H1 (cell line): ENCODE results near the gene CEACAM6. TPM values are rescaled to one million over a fixed set of nuclear protein-coding genes. Genes with fewer than 3 reads are reported as not detected.
A peak's percentile ranks its signal among the peaks of the same experiment; 100 is the strongest.

Source experiments
- CTCF ChIA-PET: fragments of 300-600 bp; sonication (Branson Sonifier 250); formaldehyde crosslinking; loops from one replicate; lab custom pipeline; 2021; ENCODE audit not compliant: partially characterized antibody; lab: Charles Lee
- POLR2A ChIA-PET: fragments of 300-600 bp; sonication (Branson Sonifier 250); formaldehyde crosslinking; loops from one replicate; lab custom pipeline; 2021; ENCODE audit warnings: inconsistent platforms; ENCODE audit not compliant: partially characterized antibody; lab: Charles Lee
- DNase-seq, 2 experiments: peaks; one replicate each; pipeline versions ENCODE4 v3.0.0 to v3.0.0-alpha.2; 2010 to 2022; ENCODE audit warnings: low spot score in 2 of 2, low read depth in 1 of 2, mixed read lengths in 1 of 2
- FAIRE-seq: peaks from 2 replicates; lab custom pipeline; 2011; peaks lifted over from hg19 to GRCh38; lab: Jason Lieb, UNC
- H2AFZ ChIP-seq: 2 replicates; pipeline ENCODE4 v1.8.1; 2012; ENCODE audit warnings: low read length, inconsistent platforms
- H2AK5ac ChIP-seq: 2 replicates; pipeline ENCODE4 v1.6.1; 2013; ENCODE audit warnings: low read depth, low read length
- H2BK120ac ChIP-seq: replicated peaks from 2 replicates; pipeline ENCODE3; 2013; ENCODE audit warnings: low read depth, low read length, inconsistent platforms
- H2BK12ac ChIP-seq: 2 replicates; pipeline ENCODE4 v1.6.1; 2013; ENCODE audit warnings: low read depth, low read length
- H2BK15ac ChIP-seq: 2 replicates; pipeline ENCODE4 v1.6.1; 2013; ENCODE audit warnings: low read length
- H2BK20ac ChIP-seq: 2 replicates; pipeline ENCODE4 v1.6.1; 2013; ENCODE audit warnings: low read length
- H2BK5ac ChIP-seq: 2 replicates; pipeline ENCODE4 v1.6.1; 2013; ENCODE audit warnings: low read depth, low read length
- H3K14ac ChIP-seq: 2 replicates; pipeline ENCODE4 v1.6.1; 2013; ENCODE audit warnings: inconsistent platforms; ENCODE audit not compliant: insufficient read length
- H3K18ac ChIP-seq: 2 replicates; pipeline ENCODE4 v1.6.1; 2013; ENCODE audit warnings: low read length; ENCODE audit errors: extremely low read depth
- H3K23ac ChIP-seq: 2 replicates; pipeline ENCODE4 v1.6.1; 2013; ENCODE audit warnings: inconsistent platforms; ENCODE audit not compliant: insufficient read length
- H3K23me2 ChIP-seq: 2 replicates; pipeline ENCODE4 v1.6.1; 2013; ENCODE audit warnings: low read depth, low read length
- H3K27ac ChIP-seq: 2 replicates; pipeline ENCODE4 v1.6.1; 2011; ENCODE audit warnings: low read depth, low read length, inconsistent platforms
- H3K27me3 ChIP-seq, 4 experiments: replicated peaks in 1 of 4; 1 replicate in 1 of 4; 2 replicates in 3 of 4; pipeline versions ENCODE4 v1.6.1 to v1.8.1; 2011 to 2013; ENCODE audit warnings: low read length in 3 of 4, mild to moderate bottlenecking in 3 of 4, inconsistent platforms in 2 of 4, mixed read lengths in 2 of 4, moderate library complexity in 1 of 4; ENCODE audit not compliant: control insufficient read depth in 3 of 4, insufficient read depth in 3 of 4; ENCODE audit errors: extremely low read depth in 1 of 4
- H3K36me3 ChIP-seq, 4 experiments: 2 replicates each; pipeline versions ENCODE4 v1.6.1 to v1.8.1; 2011 to 2013; ENCODE audit warnings: mild to moderate bottlenecking in 4 of 4, low read length in 3 of 4, moderate library complexity in 2 of 4, control low read depth in 1 of 4, inconsistent platforms in 1 of 4; ENCODE audit not compliant: insufficient read depth in 4 of 4, control insufficient read depth in 2 of 4
- H3K4ac ChIP-seq: replicated peaks from 2 replicates; pipeline ENCODE3; 2013; ENCODE audit warnings: low read length, low read depth, mixed read lengths, inconsistent platforms; ENCODE audit not compliant: insufficient read length
- H3K4me1 ChIP-seq, 4 experiments: replicated peaks in 1 of 4; 1 replicate in 1 of 4; 2 replicates in 3 of 4; pipeline versions ENCODE4 v1.6.1 to v1.8.1; 2011 to 2013; ENCODE audit warnings: low read length in 3 of 4, inconsistent platforms in 2 of 4, mixed read lengths in 1 of 4; ENCODE audit not compliant: insufficient read depth in 4 of 4, control insufficient read depth in 3 of 4
- H3K4me2 ChIP-seq, 2 experiments: 2 replicates each; pipeline versions ENCODE4 v1.6.1 to v1.8.1; 2011 to 2013; ENCODE audit warnings: low read depth in 2 of 2, low read length in 2 of 2, control low read depth in 1 of 2, inconsistent platforms in 1 of 2, mild to moderate bottlenecking in 1 of 2; ENCODE audit not compliant: insufficient read depth in 1 of 2
- H3K4me3 ChIP-seq, 4 experiments: fragments of 200-600, 300-600 bp in 1 of 4; sonication (generic), shearing (Covaris generic), sonication (Bioruptor Twin) in 1 of 4; 2 replicates each; pipeline versions ENCODE4 v1.5.1 to v1.8.1; 2011 to 2016; ENCODE audit warnings: low read length in 4 of 4, low read depth in 3 of 4, control low read depth in 2 of 4, inconsistent platforms in 2 of 4, mild to moderate bottlenecking in 2 of 4, mixed read lengths in 1 of 4, moderate library complexity in 1 of 4; ENCODE audit not compliant: insufficient read depth in 2 of 4; ENCODE audit errors: extremely low read depth in 1 of 4
- H3K56ac ChIP-seq: replicated peaks from 2 replicates; pipeline ENCODE3; 2013; ENCODE audit warnings: low read depth, mild to moderate bottlenecking, mixed read lengths, low read length, inconsistent platforms; ENCODE audit not compliant: insufficient read length
- H3K79me1 ChIP-seq: 2 replicates; pipeline ENCODE4 v1.6.1; 2013; ENCODE audit warnings: low read depth, low read length, control low read depth
- H3K79me2 ChIP-seq, 2 experiments: 2 replicates each; pipeline versions ENCODE4 v1.6.1 to v1.8.1; 2012 to 2013; ENCODE audit warnings: low read length in 2 of 2, mild to moderate bottlenecking in 2 of 2, inconsistent platforms in 1 of 2; ENCODE audit not compliant: insufficient read depth in 2 of 2, control insufficient read depth in 1 of 2
- H3K9ac ChIP-seq, 4 experiments: replicated peaks in 1 of 4; 1 replicate in 1 of 4; 2 replicates in 3 of 4; pipeline versions ENCODE4 v1.6.1 to v1.8.1; 2011 to 2013; ENCODE audit warnings: low read depth in 3 of 4, low read length in 3 of 4, control low read depth in 2 of 4, mild to moderate bottlenecking in 2 of 4, moderate library complexity in 2 of 4, inconsistent platforms in 1 of 4; ENCODE audit errors: extremely low read depth in 1 of 4
- H3K9me3 ChIP-seq, 2 experiments: 2 replicates each; pipeline versions ENCODE4 v1.6.1 to v1.8.1; 2012 to 2013; ENCODE audit warnings: mild to moderate bottlenecking in 2 of 2, moderate library complexity in 2 of 2, control low read depth in 1 of 2, inconsistent platforms in 1 of 2, low read depth in 1 of 2, low read length in 1 of 2, mixed read lengths in 1 of 2; ENCODE audit not compliant: insufficient read depth in 2 of 2
- H4K20me1 ChIP-seq, 2 experiments: replicated peaks in 1 of 2; 2 replicates each; pipeline versions ENCODE3 to v1.8.1; 2011 to 2013; ENCODE audit warnings: inconsistent platforms in 2 of 2, low read length in 2 of 2, mild to moderate bottlenecking in 1 of 2; ENCODE audit not compliant: insufficient read depth in 2 of 2, control insufficient read depth in 1 of 2
- H4K5ac ChIP-seq: 2 replicates; pipeline ENCODE4 v1.6.1; 2013; ENCODE audit warnings: low read length, low read depth, mixed read lengths, inconsistent platforms; ENCODE audit not compliant: insufficient read length
- H4K8ac ChIP-seq: 2 replicates; pipeline ENCODE4 v1.8.0; 2013; ENCODE audit warnings: mild to moderate bottlenecking, moderate library complexity, low read length, inconsistent platforms; ENCODE audit not compliant: insufficient read depth; ENCODE audit errors: extremely low read depth
- H4K91ac ChIP-seq: replicated peaks from 2 replicates; pipeline ENCODE3; 2013; ENCODE audit warnings: low read length, mixed read lengths, inconsistent platforms; ENCODE audit not compliant: insufficient read length
- CEBPB ChIP-seq: IDR thresholded peaks from 2 replicates; pipeline ENCODE4 v1.6.1; 2012; ENCODE audit warnings: low read depth, low read length
- CHD2 ChIP-seq: IDR thresholded peaks from 2 replicates; pipeline ENCODE4 v1.6.1; 2012; ENCODE audit warnings: low read length, improper control_type of control experiment
- CTBP2 ChIP-seq: IDR thresholded peaks from 2 replicates; pipeline ENCODE4 v1.7.0; 2011; ENCODE audit warnings: borderline replicate concordance, mild to moderate bottlenecking, moderate library complexity, mixed read lengths, low read length; ENCODE audit not compliant: insufficient read depth, insufficient read length
- CTCF ChIP-seq, 3 experiments: IDR thresholded peaks; 1 replicate in 2 of 3; 2 replicates in 1 of 3; pipeline versions ENCODE4 v1.5.1 to v1.6.1; 2011; ENCODE audit warnings: low read length in 3 of 3, mild to moderate bottlenecking in 3 of 3, inconsistent platforms in 2 of 3, low read depth in 1 of 3, moderate library complexity in 1 of 3; ENCODE audit not compliant: insufficient read depth in 1 of 3; ENCODE audit errors: control extremely low read depth in 1 of 3
- HDAC2 ChIP-seq, 2 experiments: fragments of 300-600 bp in 1 of 2; sonication (generic) in 1 of 2; IDR thresholded peaks; 2 replicates each; pipeline ENCODE4 v1.6.1; 2011 to 2012; ENCODE audit warnings: low read depth in 2 of 2, low read length in 2 of 2, mild to moderate bottlenecking in 2 of 2, moderate library complexity in 2 of 2, borderline replicate concordance in 1 of 2, inconsistent platforms in 1 of 2
- RAD21 ChIP-seq, 2 experiments: IDR thresholded peaks in 1 of 2; conservative IDR thresholded peaks in 1 of 2; 2 replicates each; pipeline ENCODE4 v1.6.1; 2011; ENCODE audit warnings: low read depth in 2 of 2, low read length in 2 of 2, improper control_type of control experiment in 1 of 2, inconsistent platforms in 1 of 2, mild to moderate bottlenecking in 1 of 2, moderate library complexity in 1 of 2
- ZNF274 ChIP-seq: IDR thresholded peaks from 2 replicates; pipeline ENCODE4 v1.7.0; 2012; ENCODE audit warnings: low read length, borderline replicate concordance; ENCODE audit errors: extremely low read depth
- WGBS, 2 experiments: shearing (Covaris generic) in 1 of 2; methylation state at CpG; one replicate each; pipeline versions ENCODE4 v1.1.6 to v1.1.7; 2013 to 2015; ENCODE audit warnings: low lambda C conversion rate in 2 of 2, mixed read lengths in 2 of 2, inconsistent platforms in 1 of 2, low coverage in 1 of 2, missing lambda C conversion rate in 1 of 2; ENCODE audit not compliant: insufficient replicate concordance in 2 of 2, insufficient coverage in 1 of 2, insufficient read length in 1 of 2; ENCODE audit errors: extremely low coverage in 1 of 2, missing lambda C conversion rate in 1 of 2; 5-methylcytosine and 5-hydroxymethylcytosine counted together
- polyA plus RNA-seq, 7 experiments: library from polyadenylated mRNA; depleted of rRNA in 3 of 7; stranded (reverse) in 5 of 7; unstranded in 2 of 7; fragments of >200 nt in 5 of 7; fragments of 200-250 nt in 2 of 7; gene quantifications; 1 replicate in 5 of 7; 2 replicates in 1 of 7; 4 replicates in 1 of 7; pipeline versions ENCODE4 v1.2.1 to v1.2.3, GENCODE V29; 2011 to 2013; ENCODE audit warnings: missing spikeins in 2 of 7, mixed read lengths in 2 of 7
- total RNA-seq: library from RNA; stranded (reverse); fragmentation: NEBNext Ultra II Directional; extraction: Animal tissue kit (Norgen Biotek cat#: 25700); gene quantifications from 2 replicates; pipeline ENCODE4 v1.2.1, GENCODE V29; 2021
- TF ChIP-seq, protein P1 (sequence below): IDR thresholded peaks from 2 replicates; pipeline ENCODE4 v1.6.1; 2012; ENCODE audit warnings: low read length, inconsistent platforms

Gene CEACAM6
- total and polyA plus RNA-seq, 2 of the 8 experiments (the other 6 are each of a cell fraction or from before 2014, with no cell fraction given) = not detected

DNA sequence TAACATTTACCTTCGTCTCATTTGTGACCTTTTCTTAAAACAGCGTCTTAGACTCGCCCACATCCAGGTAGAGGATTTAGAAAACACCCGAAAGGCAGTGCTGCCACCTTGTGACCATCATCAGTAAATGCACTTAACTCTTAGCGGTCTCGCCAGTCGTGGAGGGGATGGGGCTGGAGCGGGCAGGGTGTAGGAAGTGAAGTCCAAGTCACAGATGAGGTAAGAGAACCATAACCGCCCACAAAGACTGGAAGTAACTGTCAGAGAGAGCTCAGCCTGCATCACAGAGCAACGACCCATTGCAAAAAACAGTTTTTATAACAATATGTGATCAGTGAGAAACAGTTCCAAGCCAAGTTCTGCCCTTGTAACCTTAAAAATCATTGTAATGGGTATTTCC, 30.3 kb downstream of the CEACAM6 start:
- ChIA-PET CTCF (interaction anchor here (0.6 to 3.1 kb wide), 20 partner anchors 9 to 337 kb away, joined by 3 to 13 read pairs (median 4); partner anchors contain the start of gene CEACAM6), POLR2A (no interaction called here)
- no peak overlapping the region for H4K5ac ChIP-seq
- no peak overlapping the region for H2BK12ac ChIP-seq
- no peak overlapping the region for H3K27ac ChIP-seq
- H2BK5ac ChIP-seq = no peak overlapping the region
- H3K56ac ChIP-seq = no peak overlapping the region
- no peaks in the 10 kb centered on the region for H3K79me1 ChIP-seq
- H3K9ac ChIP-seq = no peak overlapping the region
- no peak overlapping the region for H4K8ac ChIP-seq
- no peaks in the 10 kb centered on the region; a peak in 2 of 7 replicates for H3K27me3 ChIP-seq
- TF ChIP-seq HDAC2 (IDR thresholded peaks at IDR 0.05; ENCODE audit: borderline replicate concordance in 1 of 2, low read depth in 2 of 2, low read length in 2 of 2) (no peak), CEBPB (no peak), CTBP2 (no peak), ZNF274 (no peak), CHD2 (no peak), CTCF (IDR thresholded peaks at IDR 0.05; ENCODE audit: control extremely low read depth in 1 of 3, insufficient read depth in 1 of 3, low read depth in 1 of 3, low read length in 3 of 3) (peak; percentile 67 to 84 (median 75)), RAD21 (IDR thresholded peaks at IDR 0.05 in 1 of 2, conservative IDR thresholded peaks at IDR 0.05 in 1 of 2; ENCODE audit: low read depth in 2 of 2, low read length in 2 of 2) (peak; percentile 66 to 73)
- TF ChIP-seq, protein P1, sequence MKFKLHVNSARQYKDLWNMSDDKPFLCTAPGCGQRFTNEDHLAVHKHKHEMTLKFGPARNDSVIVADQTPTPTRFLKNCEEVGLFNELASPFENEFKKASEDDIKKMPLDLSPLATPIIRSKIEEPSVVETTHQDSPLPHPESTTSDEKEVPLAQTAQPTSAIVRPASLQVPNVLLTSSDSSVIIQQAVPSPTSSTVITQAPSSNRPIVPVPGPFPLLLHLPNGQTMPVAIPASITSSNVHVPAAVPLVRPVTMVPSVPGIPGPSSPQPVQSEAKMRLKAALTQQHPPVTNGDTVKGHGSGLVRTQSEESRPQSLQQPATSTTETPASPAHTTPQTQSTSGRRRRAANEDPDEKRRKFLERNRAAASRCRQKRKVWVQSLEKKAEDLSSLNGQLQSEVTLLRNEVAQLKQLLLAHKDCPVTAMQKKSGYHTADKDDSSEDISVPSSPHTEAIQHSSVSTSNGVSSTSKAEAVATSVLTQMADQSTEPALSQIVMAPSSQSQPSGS = no peak
- no peaks in the 10 kb centered on the region for H3K36me3 ChIP-seq
- H3K4me2 ChIP-seq = peak overlapping the region in 1 of 2 experiments; percentile 12; a peak in 1 of 4 replicates
- FAIRE-seq (peak; percentile 94), DNase-seq (peak; percentile 41 to 74)
- no peak overlapping the region for H3K4ac ChIP-seq
- H3K14ac ChIP-seq = no peak overlapping the region
- no peak overlapping the region for H2BK120ac ChIP-seq
- no peaks in the 10 kb centered on the region for H4K20me1 ChIP-seq
- H4K91ac ChIP-seq = no peak overlapping the region
- H3K79me2 ChIP-seq = no peaks in the 10 kb centered on the region
- H2AFZ ChIP-seq = peak overlapping the region; percentile 42; the same call in 1 of the 2 replicates
- H2BK15ac ChIP-seq = no peak overlapping the region
- no peak overlapping the region for H3K18ac ChIP-seq
- no peak overlapping the region for H2AK5ac ChIP-seq
- peak overlapping the region in 1 of 4 experiments; percentile 19; a peak in 1 of 8 replicates for H3K4me3 ChIP-seq
- no peak overlapping the region for H2BK20ac ChIP-seq
- H3K4me1 ChIP-seq = no peaks in the 10 kb centered on the region
- H3K23ac ChIP-seq = no peak overlapping the region
- H3K9me3 ChIP-seq = peaks cover 17 to 39% of the 10 kb centered on the region in 2 experiments
- no peaks in the 10 kb centered on the region for H3K23me2 ChIP-seq
- 8% methylated on average over 10 of the region's 10 CpGs; no CpG with 5 or more reads in 1 of the 2 experiments for WGBS, 2 experiments
